Endothelial cell of umbilical vein (primary cell): ENCODE measurements around the gene ANK2. TPM values are rescaled to one million over a fixed set of nuclear protein-coding genes. Genes with fewer than 3 reads are reported as not detected.

Source experiments
- BruUV-seq: library from RNA; stranded (reverse); fragments of 400-500 nt; replicated peaks from 2 replicates; lab custom pipeline; 2021; lab: Mats Ljungman, UMichigan
- CTCF ChIA-PET: fragments of 300-600, 350-600 bp; sonication (Branson Sonifier 250); formaldehyde crosslinking; loops from one replicate; lab custom pipeline; 2021; ENCODE audit warnings: antibody characterized with exemption, inconsistent platforms; lab: Charles Lee
- POLR2A ChIA-PET: fragments of 300-600, 350-600 bp; sonication (Branson Sonifier 250); formaldehyde crosslinking; loops from one replicate; lab custom pipeline; 2021; ENCODE audit warnings: antibody characterized with exemption, inconsistent platforms; lab: Charles Lee
- DNase-seq: peaks from one replicate; pipeline ENCODE4 v3.0.0-alpha.2; 2011; ENCODE audit warnings: low read depth, low spot score
- FAIRE-seq: peaks from 2 replicates; lab custom pipeline; 2011; peaks lifted over from hg19 to GRCh38; lab: Jason Lieb, UNC
- H2AFZ ChIP-seq: 2 replicates; pipeline ENCODE4 v1.6.0; 2012; ENCODE audit warnings: low read depth, low read length, control low read depth, inconsistent platforms
- H3K27ac ChIP-seq: 2 replicates; pipeline ENCODE4 v1.5.1; 2011; ENCODE audit warnings: low read depth, mild to moderate bottlenecking, control low read depth, low read length, moderate library complexity; ENCODE audit not compliant: insufficient read depth
- H3K27me3 ChIP-seq, 2 experiments: 2 replicates each; pipeline versions ENCODE4 v1.6.0 to v1.6.1; 2011; ENCODE audit warnings: low read length in 2 of 2, mixed read lengths in 1 of 2; ENCODE audit not compliant: control insufficient read depth in 2 of 2, insufficient read depth in 2 of 2
- H3K36me3 ChIP-seq, 2 experiments: 2 replicates in 1 of 2; 3 replicates in 1 of 2; pipeline ENCODE4 v1.5.1; 2011; ENCODE audit warnings: low read length in 2 of 2, mild to moderate bottlenecking in 1 of 2, moderate library complexity in 1 of 2; ENCODE audit not compliant: control insufficient read depth in 2 of 2, insufficient read depth in 2 of 2; ENCODE audit errors: extremely low read depth in 1 of 2
- H3K4me1 ChIP-seq: 3 replicates; pipeline ENCODE4 v1.5.1; 2011; ENCODE audit warnings: mild to moderate bottlenecking, low read length; ENCODE audit not compliant: control insufficient read depth, insufficient read depth; ENCODE audit errors: extremely low read depth
- H3K4me2 ChIP-seq: 2 replicates; pipeline ENCODE4 v1.6.1; 2011; ENCODE audit warnings: low read length, control low read depth, mixed read lengths; ENCODE audit not compliant: insufficient read depth
- H3K4me3 ChIP-seq, 3 experiments: fragments of 200-600 bp in 1 of 3; sonication (generic), shearing (Covaris generic) in 1 of 3; replicated peaks in 1 of 3; 2 replicates each; pipeline ENCODE4 v1.5.1; 2011 to 2016; ENCODE audit warnings: control low read depth in 3 of 3, low read length in 3 of 3, mild to moderate bottlenecking in 2 of 3, inconsistent platforms in 1 of 3, low read depth in 1 of 3, moderate library complexity in 1 of 3; ENCODE audit not compliant: insufficient read depth in 1 of 3
- H3K79me2 ChIP-seq: 2 replicates; pipeline ENCODE4 v1.6.0; 2012; ENCODE audit warnings: low read length, inconsistent platforms; ENCODE audit not compliant: control insufficient read depth, insufficient read depth
- H3K9ac ChIP-seq: replicated peaks from 2 replicates; pipeline ENCODE3; 2011; ENCODE audit warnings: low read length, control low read depth; ENCODE audit not compliant: insufficient read depth; ENCODE audit errors: extremely low read depth
- H3K9me1 ChIP-seq: replicated peaks from 3 replicates; pipeline ENCODE4 v1.6.0; 2011; ENCODE audit warnings: mild to moderate bottlenecking, low read length; ENCODE audit not compliant: control insufficient read depth, insufficient read depth; ENCODE audit errors: extremely low read depth
- H3K9me3 ChIP-seq: replicated peaks from 2 replicates; pipeline ENCODE4 v1.5.1; 2012; ENCODE audit warnings: low read length, inconsistent platforms; ENCODE audit not compliant: control insufficient read depth, insufficient read depth
- H4K20me1 ChIP-seq: replicated peaks from 2 replicates; pipeline ENCODE3; 2011; ENCODE audit warnings: mild to moderate bottlenecking, low read length; ENCODE audit not compliant: control insufficient read depth, insufficient read depth; ENCODE audit errors: extremely low read depth
- CTCF ChIP-seq, 2 donors: IDR thresholded peaks; 1 replicate in 1 of 2; 2 replicates in 1 of 2; pipeline ENCODE4 v1.5.1; 2011; ENCODE audit warnings: low read length in 2 of 2, mild to moderate bottlenecking in 2 of 2, moderate library complexity in 2 of 2, control low read depth in 1 of 2, inconsistent platforms in 1 of 2, low read depth in 1 of 2; ENCODE audit not compliant: insufficient read depth in 1 of 2; ENCODE audit errors: extremely low read depth in 1 of 2
- EZH2 ChIP-seq: IDR thresholded peaks from 2 replicates; pipeline ENCODE4 v1.6.1; 2012; ENCODE audit warnings: borderline replicate concordance, low read depth, mild to moderate bottlenecking, moderate library complexity, low read length, inconsistent platforms; ENCODE audit not compliant: severe bottlenecking
- FOS ChIP-seq: IDR thresholded peaks from 2 replicates; pipeline ENCODE4 v1.6.1; 2011; ENCODE audit warnings: mild to moderate bottlenecking, low read length, moderate library complexity, borderline replicate concordance; ENCODE audit not compliant: insufficient read depth
- GATA2 ChIP-seq: IDR thresholded peaks from 2 replicates; pipeline ENCODE4 v1.7.0; 2011; ENCODE audit warnings: low read depth, mild to moderate bottlenecking, moderate library complexity, mixed read lengths, low read length; ENCODE audit not compliant: insufficient read length, insufficient read depth
- JUN ChIP-seq: IDR thresholded peaks from 2 replicates; pipeline ENCODE4 v1.6.1; 2011; ENCODE audit warnings: borderline replicate concordance, low read depth; ENCODE audit not compliant: insufficient read length, insufficient read depth
- MAX ChIP-seq: IDR thresholded peaks from 2 replicates; pipeline ENCODE4 v1.6.1; 2011; ENCODE audit not compliant: insufficient read depth, insufficient read length
- MYC ChIP-seq: IDR thresholded peaks from one replicate; pipeline ENCODE4 v1.6.1; 2011; ENCODE audit warnings: mild to moderate bottlenecking, low read depth, low read length
- POLR2A ChIP-seq: IDR thresholded peaks from 2 replicates; pipeline ENCODE4 v1.6.1; 2012; ENCODE audit warnings: low read depth, mild to moderate bottlenecking, control low read depth, low read length
- POLR2AphosphoS5 ChIP-seq: IDR thresholded peaks from 2 replicates; pipeline ENCODE4 v1.6.1; 2012; ENCODE audit warnings: low read depth, mild to moderate bottlenecking, control low read depth, low read length, moderate library complexity; ENCODE audit not compliant: insufficient read depth
- dilution Hi-C: fragments of 300-500 bp; cut with MboI; formaldehyde crosslinking; loops from one replicate; pipeline ENCODE4 v1.15.0; 2019; ENCODE audit warnings: low sequenced_read_pairs; ENCODE audit not compliant: extremely low pct_ligation_motif_present
- intact Hi-C: fragments of 100-400 bp; cut with micrococcal nuclease; formaldehyde crosslinking; loops from one replicate; pipeline ENCODE4 v1.10.0; 2022
- polyA plus RNA-seq, 4 experiments: library from polyadenylated mRNA; depleted of rRNA in 3 of 4; stranded (reverse) in 3 of 4; unstranded in 1 of 4; fragments of >200 nt; gene quantifications; 2 replicates each; pipeline versions ENCODE4 v1.2.1 to v1.2.3, GENCODE V29; 2011 to 2012; ENCODE audit warnings: missing spikeins in 1 of 4
- total RNA-seq: library from RNA; stranded (reverse); gene quantifications from 2 replicates; pipeline ENCODE4 v1.2.3, GENCODE V29; 2021

The ANK2 gene
- total and polyA plus RNA-seq, 2 donors (not counting 3 experiments of a cell fraction or from before 2014, with no cell fraction given): not detected

DNA sequence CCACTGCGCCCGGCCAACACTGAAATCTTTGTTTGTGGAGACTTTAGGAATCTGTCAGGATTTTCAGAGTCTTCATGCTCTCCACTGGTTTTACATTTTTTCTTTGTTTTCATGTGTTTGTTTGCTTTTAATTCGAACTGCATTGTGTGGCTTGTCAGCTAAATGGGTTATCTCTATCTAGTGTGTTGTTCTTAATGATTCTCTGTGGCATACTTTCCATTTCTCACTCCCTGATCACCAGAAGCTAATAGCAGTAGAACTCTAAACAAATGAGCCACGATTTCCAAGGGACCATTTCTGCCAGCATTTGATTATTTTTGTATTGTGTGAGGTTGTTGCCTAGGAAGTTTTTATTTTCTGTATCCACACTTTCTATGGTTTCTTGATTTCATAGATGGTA lies 359.7 kb downstream of the ANK2 start:
- Histone ChIP-seq H2AFZ (no peak overlapping the region), H3K79me2 (no peaks in the 10 kb centered on the region), H3K4me2 (no peak overlapping the region), H3K9me3 (no peaks in the 10 kb centered on the region), H3K9me1 (no peaks in the 10 kb centered on the region), H3K27ac (no peak overlapping the region), H3K4me1 (no peaks in the 10 kb centered on the region), H3K4me3 (no peak overlapping the region), H3K9ac (no peak overlapping the region), H3K27me3 (no peaks in the 10 kb centered on the region), H3K36me3 (no peaks in the 10 kb centered on the region), H4K20me1 (no peaks in the 10 kb centered on the region)
- TF ChIP-seq POLR2A (no peak), GATA2 (no peak), FOS (no peak), CTCF (IDR thresholded peaks at IDR 0.05; ENCODE audit: extremely low read depth in 1 of 2, insufficient read depth in 1 of 2, low read depth in 1 of 2, low read length in 2 of 2) (no peak), JUN (no peak), MAX (no peak), EZH2 (no peak), MYC (no peak), POLR2AphosphoS5 (no peak)
- ChIA-PET POLR2A (no interaction called here), CTCF (no interaction called here)
- no TSS peak for BruUV-seq
- intact Hi-C loops: no loop called here
- dilution Hi-C loops: no loop called here
- no peak for DNase-seq
- no peak for FAIRE-seq
